HuH-7 (cell line): ENCODE results near the gene RNF112.
"Not testable (repeated sequence)": the region's sequence is repeated elsewhere in the genome, so short reads cannot be mapped to it uniquely, and the experiment has no call there.

Source experiments
- DNase-seq: peaks from one replicate; pipeline ENCODE4 v3.0.0; 2011; ENCODE audit warnings: low spot score

RNF112 gene

DNA sequence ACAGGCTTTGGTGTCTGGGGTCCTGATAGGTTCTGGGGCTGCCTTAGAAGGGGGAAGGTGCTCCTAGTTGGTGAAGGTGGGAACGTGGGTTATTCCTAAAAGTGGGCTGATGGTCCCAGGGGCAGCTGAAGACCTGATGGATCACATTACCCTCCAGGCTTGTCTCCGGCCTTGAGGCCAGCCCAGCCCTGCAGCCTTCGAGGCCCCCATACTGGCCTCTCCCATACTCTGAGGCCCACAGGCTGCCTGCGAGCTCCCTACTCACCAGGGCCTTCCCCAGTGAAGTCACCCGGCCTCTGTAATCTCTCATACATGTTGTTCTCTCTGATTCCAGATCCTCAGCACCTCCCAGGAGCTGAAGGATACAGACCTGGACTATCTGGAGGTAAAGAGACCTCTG is 2.7 kb downstream of the RNF112 start:
- DNase-seq: no peak

DNA sequence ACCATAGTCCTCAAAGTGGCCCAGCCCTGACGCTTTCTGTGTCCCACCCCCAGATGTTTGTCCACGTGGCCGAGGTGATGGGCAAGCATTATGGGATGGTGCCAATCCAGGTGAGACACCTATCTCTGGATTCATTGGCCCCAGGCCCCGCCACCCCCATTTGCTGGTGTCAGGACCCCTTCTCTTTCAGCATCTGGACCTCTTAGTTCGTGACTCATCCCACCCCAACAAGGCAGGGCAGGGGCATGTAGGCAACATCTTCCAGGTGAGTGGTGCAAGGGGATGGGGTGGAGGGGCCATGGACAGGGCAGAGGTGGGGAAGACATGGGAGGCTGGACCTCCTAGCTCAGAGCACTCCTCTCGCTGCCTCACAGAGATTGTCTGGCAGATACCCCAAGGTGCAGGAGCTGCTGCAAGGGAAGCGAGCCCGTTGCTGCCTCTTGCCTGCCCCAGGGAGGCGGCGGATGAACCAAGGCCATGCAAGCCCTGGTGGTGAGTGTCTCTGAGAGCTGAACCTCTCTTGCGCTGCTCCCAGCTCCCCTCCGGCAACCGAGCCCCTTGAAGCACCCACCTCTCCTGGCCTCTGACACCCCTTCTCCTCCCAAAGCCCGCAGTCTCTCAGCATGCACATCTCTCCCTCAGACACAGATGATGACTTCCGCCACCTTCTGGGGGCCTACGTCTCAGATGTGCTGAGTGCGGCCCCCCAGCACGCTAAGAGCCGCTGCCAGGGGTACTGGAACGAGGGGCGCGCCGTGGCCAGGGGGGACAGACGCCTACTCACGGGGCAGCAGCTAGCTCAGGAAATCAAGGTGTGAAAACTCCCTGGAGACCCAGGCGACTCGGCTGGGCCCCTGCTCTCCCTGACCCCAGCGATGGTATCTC is 3.6 kb downstream of the RNF112 start:
- DNase-seq: no peak

DNA sequence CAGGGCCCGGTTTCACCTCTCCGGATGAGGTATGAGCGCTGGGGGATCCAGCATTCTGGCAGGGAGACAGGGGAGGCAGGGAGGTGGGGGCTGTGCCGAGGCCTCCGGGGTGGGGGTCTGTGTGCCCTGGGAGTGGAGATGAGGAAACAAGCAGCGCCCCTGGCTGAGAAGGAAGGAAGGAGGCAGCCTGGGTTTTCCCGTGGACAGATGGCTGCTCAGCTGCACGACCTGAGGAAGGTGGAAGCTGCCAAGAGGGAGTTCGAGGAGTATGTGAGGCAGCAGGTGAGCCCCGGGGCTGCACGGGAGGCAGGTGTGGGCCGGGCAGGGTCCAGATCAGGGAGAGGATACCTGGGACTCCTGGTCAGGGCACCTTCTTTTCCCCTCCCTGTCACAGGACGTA is 4.3 kb downstream of the RNF112 start:
- no peak for DNase-seq

DNA sequence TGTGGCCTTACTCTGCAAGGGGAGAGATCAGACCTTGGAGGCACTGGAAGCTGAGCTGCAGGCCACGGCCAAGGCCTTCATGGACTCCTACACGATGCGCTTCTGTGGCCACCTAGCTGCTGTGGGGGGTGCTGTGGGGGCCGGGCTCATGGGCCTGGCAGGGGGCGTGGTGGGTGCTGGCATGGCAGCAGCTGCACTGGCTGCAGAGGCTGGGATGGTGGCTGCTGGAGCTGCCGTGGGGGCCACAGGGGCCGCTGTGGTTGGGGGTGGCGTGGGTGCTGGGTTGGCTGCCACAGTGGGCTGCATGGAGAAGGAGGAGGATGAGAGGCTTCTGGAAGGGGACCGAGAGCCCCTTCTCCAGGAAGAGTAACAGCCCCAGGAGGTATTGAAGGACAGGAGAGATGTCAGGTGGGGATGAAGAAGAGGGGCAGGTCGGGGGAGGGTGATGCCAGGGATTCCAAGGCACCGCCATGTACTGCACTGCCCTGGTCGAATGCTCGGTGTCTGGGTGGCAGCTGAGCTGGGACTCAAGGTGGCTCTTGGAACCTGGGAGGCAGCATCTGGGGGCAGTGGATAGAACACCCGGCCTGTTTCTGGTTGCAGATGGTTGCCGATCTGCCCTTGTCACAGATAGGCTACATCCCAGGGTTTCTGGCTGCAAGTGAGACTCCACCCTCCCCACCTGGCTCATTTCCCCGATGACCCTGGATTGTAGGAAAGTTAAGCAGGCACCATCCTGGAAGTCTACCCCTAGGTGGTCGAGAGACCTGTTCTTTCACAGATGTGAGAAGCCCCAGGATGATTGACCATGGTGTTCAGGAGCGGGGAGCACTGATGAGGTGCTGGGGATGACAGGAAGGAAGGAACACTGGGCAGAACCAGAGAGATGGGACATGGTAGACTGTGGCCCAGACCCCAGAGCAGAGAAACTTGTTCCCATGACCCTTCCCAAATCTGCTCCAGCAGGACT is 5.1 kb downstream of the RNF112 start:
- DNase-seq: no peak

GRCh38 chr17:19417611-19418010 is 6.6 kb downstream of the RNF112 start:
- no peak for DNase-seq

- DNase-seq: no peak
Observed at GRCh38 chr17:19418251-19418992, 7.4 kb downstream of the RNF112 start.

- no peak for DNase-seq
Observed at GRCh38 chr17:19421219-19421618, 10.2 kb downstream of the RNF112 start.

- DNase-seq: no peak
Observed at GRCh38 chr17:19421926-19422325, 10.9 kb downstream of the RNF112 start.

DNA sequence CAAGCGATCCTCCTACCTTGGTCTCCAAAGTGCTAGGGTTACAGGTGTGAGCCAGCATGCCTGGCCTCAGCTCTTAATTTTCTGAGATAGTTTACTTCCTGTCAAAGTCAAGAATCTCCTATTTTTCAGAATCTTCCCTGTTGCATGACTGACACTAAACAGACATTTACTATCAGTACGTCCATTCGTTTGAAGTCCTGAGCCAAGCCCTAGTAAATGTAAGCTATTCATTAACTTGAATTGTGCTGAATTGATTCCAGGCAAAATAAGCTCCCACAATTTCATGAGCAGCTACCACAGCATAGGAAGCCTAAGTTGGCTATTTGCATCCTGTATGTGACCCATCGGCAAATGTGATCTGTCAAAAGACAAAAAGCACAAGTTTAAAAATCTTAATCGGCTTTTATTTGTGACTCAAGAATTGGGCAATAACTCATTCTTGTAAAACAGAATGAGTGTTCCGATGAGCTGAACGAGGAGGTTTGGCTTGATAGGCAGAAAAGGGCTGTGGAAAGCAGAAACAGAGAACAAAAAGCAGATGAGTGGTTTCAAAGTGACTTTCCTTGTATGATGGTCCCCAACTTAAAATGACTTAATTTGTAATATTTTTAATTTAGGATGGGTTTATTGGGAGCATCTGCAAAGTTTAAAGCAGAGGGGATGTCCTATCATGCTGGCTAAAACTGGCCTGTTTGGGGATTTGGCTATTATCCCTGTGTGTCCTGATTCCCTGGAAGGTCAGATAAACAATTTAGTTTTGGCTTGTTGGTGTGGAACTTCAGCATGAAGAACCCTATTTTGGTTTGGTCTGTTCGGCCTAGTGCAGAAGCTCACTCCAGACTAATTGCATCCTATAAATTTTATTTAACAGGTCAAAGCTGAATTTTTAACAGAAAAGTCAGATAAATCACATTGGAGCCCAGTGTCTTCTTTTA is 14.2 kb downstream of the RNF112 start:
- peak; percentile 26 for DNase-seq

- DNase-seq: no peak
Observed at GRCh38 chr17:19426631-19427030, 15.6 kb downstream of the RNF112 start.

DNA sequence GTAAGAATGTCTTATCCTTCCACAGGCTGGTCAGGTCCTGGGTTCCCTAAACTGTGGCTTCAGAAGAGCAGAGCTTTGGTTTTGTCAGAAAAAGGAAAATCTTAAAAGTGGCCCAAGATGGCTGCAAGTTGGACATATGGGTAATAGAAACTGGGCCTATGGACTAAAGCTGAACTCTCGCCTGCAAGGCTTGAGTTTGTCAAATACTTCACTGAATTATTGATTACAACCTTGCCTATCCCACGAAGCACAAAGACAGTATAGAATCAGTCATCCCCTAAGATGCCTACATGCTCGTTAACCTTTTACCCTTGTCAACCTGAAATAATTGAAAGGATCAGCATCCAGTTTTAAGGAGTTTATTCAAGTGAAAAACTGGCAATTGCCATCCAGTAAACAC is 20.7 kb downstream of the RNF112 start:
- no peak for DNase-seq

GRCh38 chr17:19433255-19433654 is 22.2 kb downstream of the RNF112 start:
- no peak for DNase-seq

GRCh38 chr17:19433727-19434340 is 22.8 kb downstream of the RNF112 start:
- no peak for DNase-seq

GRCh38 chr17:19440421-19440820 is 29.4 kb downstream of the RNF112 start:
- no peak for DNase-seq

DNA sequence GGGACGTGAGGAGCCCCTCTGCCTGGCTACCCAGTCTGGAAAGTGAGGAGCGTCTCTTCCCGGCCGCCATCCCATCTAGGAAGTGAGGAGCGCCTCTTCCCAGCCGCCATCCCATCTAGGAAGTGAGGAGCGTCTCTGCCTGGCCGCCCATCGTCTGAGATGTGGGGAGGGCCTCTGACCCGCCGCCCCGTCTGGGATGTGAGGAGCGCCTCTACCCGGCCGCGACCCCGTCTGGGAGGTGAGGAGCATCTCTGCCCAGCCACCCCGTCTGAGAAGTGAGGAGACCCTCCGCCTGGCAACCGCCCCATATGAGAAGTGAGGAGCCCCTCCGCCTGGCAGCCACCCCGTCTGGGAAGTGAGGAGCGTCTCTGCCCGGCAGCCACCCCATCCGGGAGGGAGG is 30.3 kb downstream of the RNF112 start:
- DNase-seq: not testable (repeated sequence)

DNA sequence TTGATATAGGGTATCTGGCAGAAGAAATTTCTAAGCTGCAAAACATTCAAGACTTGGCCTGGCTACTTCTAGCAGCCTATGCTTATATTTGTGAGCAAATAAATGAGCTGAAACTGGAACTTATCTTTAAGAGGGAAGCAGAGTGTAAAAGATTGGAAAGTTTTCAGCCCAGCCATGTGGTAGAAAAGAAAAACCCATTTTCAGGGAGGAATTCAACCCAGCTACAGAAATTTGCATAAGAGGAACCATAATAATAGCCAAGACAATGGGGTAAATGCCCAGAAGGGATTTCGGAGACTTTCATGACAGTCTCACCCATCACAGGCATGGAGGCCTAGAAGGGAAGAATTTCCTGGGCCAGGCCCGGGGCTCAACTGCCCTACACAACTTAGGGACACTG is 31.7 kb downstream of the RNF112 start:
- DNase-seq: no peak

GRCh38 chr17:19443148-19443547 is 32.1 kb downstream of the RNF112 start:
- DNase-seq: no peak

GRCh38 chr17:19445105-19445504 is 34.1 kb downstream of the RNF112 start:
- DNase-seq: no peak

GRCh38 chr17:19446577-19446976 is 35.5 kb downstream of the RNF112 start:
- not testable (repeated sequence) for DNase-seq

- peak; percentile 76 for DNase-seq
Observed at GRCh38 chr17:19447085-19447583, 36.1 kb downstream of the RNF112 start.
